Right ventricle myocardium superior (tissue), 1 donor: ENCODE data around the gene DENND2A. TPM values are rescaled to one million over a fixed set of nuclear protein-coding genes. Genes with fewer than 3 reads are reported as not detected.
"Not testable (repeated sequence)": the region's sequence is repeated elsewhere in the genome, so short reads cannot be mapped to it uniquely, and the experiment has no call there.

ENCODE experiments used
- ATAC-seq: fragments of 200-7000 bp; cut with Tn5 transposase; one replicate; pipeline ENCODE4 v1.9.1; 2020; ENCODE audit warnings: mild to moderate bottlenecking; ENCODE audit not compliant: poor library complexity
- DNase-seq: peaks from one replicate; pipeline ENCODE4 v3.0.0-alpha.2; 2020
- intact Hi-C: fragments of 100-400 bp; cut with DNase I; formaldehyde crosslinking; loops from one replicate; pipeline ENCODE4 v1.11.2; 2022
- total RNA-seq: library from RNA; stranded (reverse); fragmentation: NEBNext Ultra II Directional; extraction: Animal tissue kit (Norgen Biotek cat#: 25700); gene quantifications from one replicate; pipeline ENCODE4 v1.2.1, GENCODE V29; 2021
- donor health status: DM: no; HTN: yes; CAD: no; lungs with severe emphysema.

DENND2A gene
- total RNA-seq, 1 donor from 2014 or later = 11.6 TPM

GRCh38 chr7:140675726-140676125 lies 35.1 kb upstream of the DENND2A start:
- no peak for ATAC-seq
- intact Hi-C loops = loop anchor here (10.0 kb wide), 1 partner anchor 339 kb away; the partner anchor contains the start of gene MRPS33

GRCh38 chr7:140674899-140675701 lies 34.5 kb upstream of the DENND2A start:
- intact Hi-C loops = loop anchor here (10.0 kb wide), 1 partner anchor 340 kb away; the partner anchor contains the start of gene MRPS33
- DNase-seq = no peak
- peak; percentile 66 for ATAC-seq

More at GRCh38 chr7:140675726-140676125, 35.1 kb upstream of the DENND2A start:
- DNase-seq = no peak

GRCh38 chr7:140674356-140674800 lies 33.8 kb upstream of the DENND2A start:
- no peak for DNase-seq
- no peak for ATAC-seq
- intact Hi-C loops = loop anchor here (10.0 kb wide), 1 partner anchor 340 kb away; the partner anchor contains the start of gene MRPS33

- ATAC-seq (peak; percentile 2), DNase-seq (no peak)
- intact Hi-C loops = loop anchor here (10.0 kb wide), 1 partner anchor 341 kb away; the partner anchor contains the start of gene MRPS33
These were observed 33.2 kb upstream of the DENND2A start for GRCh38 chr7:140673774-140674155.

- intact Hi-C loops = loop anchor here (10.0 kb wide), 1 partner anchor 342 kb away; the partner anchor contains the start of gene MRPS33
- peak; percentile 70 for ATAC-seq
- peak; percentile 65 for DNase-seq
These were observed 32.6 kb upstream of the DENND2A start for GRCh38 chr7:140673063-140673773.

GRCh38 chr7:140672382-140673062 lies 31.9 kb upstream of the DENND2A start, which contains the start of gene ADCK2:
Gene ADCK2 (plus strand): TSS chr7:140672945. CDS start chr7:140673331, 386 bp downstream.
- intact Hi-C loops = loop anchor here (10.0 kb wide), 1 partner anchor 342 kb away; the partner anchor contains the start of gene MRPS33
- DNase-seq = peak; percentile 75
- peak; percentile 80 for ATAC-seq

GRCh38 chr7:140671966-140672365 lies 31.4 kb upstream of the DENND2A start:
- intact Hi-C loops = loop anchor here (10.0 kb wide), 1 partner anchor 343 kb away; the partner anchor contains the start of gene MRPS33
- DNase-seq (no peak), ATAC-seq (no peak)

- ATAC-seq (no peak), DNase-seq (no peak)
- intact Hi-C loops = loop anchor here (10.0 kb wide), 1 partner anchor 344 kb away; the partner anchor contains the start of gene MRPS33
These were observed 29.8 kb upstream of the DENND2A start for GRCh38 chr7:140670343-140670935.

- not testable (repeated sequence) for DNase-seq, ATAC-seq
- intact Hi-C loops = loop anchor here (10.0 kb wide), 1 partner anchor 345 kb away; the partner anchor contains the start of gene MRPS33
These were observed 29.2 kb upstream of the DENND2A start for GRCh38 chr7:140669862-140670261.

- no peak for ATAC-seq
- no peak for DNase-seq
- intact Hi-C loops = no loop called here
These were observed 28.7 kb upstream of the DENND2A start for GRCh38 chr7:140669352-140669751.

- intact Hi-C loops = no loop called here
- ATAC-seq (no peak), DNase-seq (no peak)
These were observed 28.0 kb upstream of the DENND2A start for GRCh38 chr7:140668641-140669040.

GRCh38 chr7:140667476-140667875 lies 26.9 kb upstream of the DENND2A start:
- ATAC-seq (no peak), DNase-seq (no peak)
- intact Hi-C loops = no loop called here

GRCh38 chr7:140662938-140663337 lies 22.3 kb upstream of the DENND2A start:
- ATAC-seq, intact Hi-C loops: not testable (repeated sequence)

GRCh38 chr7:140661124-140661523 lies 20.5 kb upstream of the DENND2A start:
- intact Hi-C loops = no loop called here
- ATAC-seq (no peak), DNase-seq (no peak)

More at GRCh38 chr7:140662938-140663337, 22.3 kb upstream of the DENND2A start:
- not testable (repeated sequence) for DNase-seq

GRCh38 chr7:140659856-140660255 lies 19.2 kb upstream of the DENND2A start:
- no peak for ATAC-seq
- intact Hi-C loops = no loop called here
- DNase-seq = no peak

- no peak for DNase-seq
- ATAC-seq = no peak
- intact Hi-C loops = no loop called here
These were observed 17.3 kb upstream of the DENND2A start for GRCh38 chr7:140657891-140658290.

GRCh38 chr7:140656548-140657515 lies 16.2 kb upstream of the DENND2A start:
- DNase-seq (no peak), ATAC-seq (peak; percentile 69)
- intact Hi-C loops = no loop called here
